Testis (tissue), 2 donors: ENCODE data around the gene KIR2DL1.

Source experiments
- CTCF ChIP-seq, 3 experiments: fragments of 450-650 bp in 2 of 3; fragments of 200-600 bp in 1 of 3; sonication (generic) in 1 of 3; IDR thresholded peaks; one replicate each; pipeline ENCODE4 v1.5.1; 2016 to 2019; ENCODE audit warnings: antibody characterized with exemption in 3 of 3, mild to moderate bottlenecking in 2 of 3, moderate library complexity in 1 of 3
- POLR2A ChIP-seq: fragments of 450-650 bp; IDR thresholded peaks from one replicate; pipeline ENCODE4 v1.6.1; 2017; ENCODE audit warnings: antibody characterized with exemption, mild to moderate bottlenecking, moderate library complexity

GRCh38 chr19:54738715-54739114 lies 30.9 kb upstream of the KIR2DL1 start:
- no peak for TF ChIP-seq CTCF (IDR thresholded peaks at IDR 0.05)
- TF ChIP-seq POLR2A, result no peak
